GM23248 (cell line): ENCODE measurements around the gene TRIP4. TPM values are rescaled to one million over a fixed set of nuclear protein-coding genes. Genes with fewer than 3 reads are reported as not detected.
A peak's percentile ranks its signal among the peaks of the same experiment; 100 is the strongest.

Source experiments
- DNase-seq: peaks from one replicate; pipeline ENCODE4 v3.0.0-alpha.2; 2015
- H2AFZ ChIP-seq: fragments of 200-600 bp; sonication (generic); 2 replicates; pipeline ENCODE4 v1.6.1; 2016; ENCODE audit warnings: antibody characterized with exemption
- H3F3A ChIP-seq: fragments of 200-600 bp; sonication (generic); 2 replicates; pipeline ENCODE4 v1.6.1; 2016; ENCODE audit warnings: mild to moderate bottlenecking, antibody characterized with exemption, mixed run types; ENCODE audit not compliant: insufficient read depth
- H3K27ac ChIP-seq: fragments of 200-600 bp; sonication (generic); 2 replicates; pipeline ENCODE4 v1.5.1; 2016; ENCODE audit warnings: mild to moderate bottlenecking
- H3K27me3 ChIP-seq: fragments of 200-600 bp; sonication (generic); replicated peaks from 2 replicates; pipeline ENCODE4 v1.6.1; 2016; ENCODE audit warnings: mild to moderate bottlenecking; ENCODE audit not compliant: insufficient read depth
- H3K36me3 ChIP-seq: fragments of 200-600 bp; sonication (generic); 2 replicates; pipeline ENCODE4 v1.6.1; 2016; ENCODE audit warnings: low read depth, mild to moderate bottlenecking
- H3K4me1 ChIP-seq: fragments of 200-600 bp; sonication (generic); 2 replicates; pipeline ENCODE4 v1.6.1; 2016; ENCODE audit warnings: mild to moderate bottlenecking; ENCODE audit not compliant: insufficient read depth
- H3K4me2 ChIP-seq: fragments of 200-600 bp; sonication (generic); one replicate; pipeline ENCODE4 v1.6.1; 2016; ENCODE audit warnings: mild to moderate bottlenecking; ENCODE audit not compliant: unreplicated experiment
- H3K4me3 ChIP-seq: fragments of 200-600 bp; sonication (generic); 2 replicates; pipeline ENCODE4 v1.5.1; 2016; ENCODE audit warnings: mild to moderate bottlenecking
- H3K79me2 ChIP-seq: fragments of 200-600 bp; sonication (generic); 2 replicates; pipeline ENCODE4 v1.6.1; 2016; ENCODE audit warnings: mild to moderate bottlenecking; ENCODE audit not compliant: insufficient read depth
- H3K9ac ChIP-seq: fragments of 200-600 bp; sonication (generic); 2 replicates; pipeline ENCODE4 v1.6.1; 2016; ENCODE audit warnings: mild to moderate bottlenecking
- H3K9me2 ChIP-seq: fragments of 200-600 bp; sonication (generic); 2 replicates; pipeline ENCODE4 v1.6.1; 2016; ENCODE audit warnings: mixed run types, mild to moderate bottlenecking, moderate library complexity; ENCODE audit not compliant: insufficient read depth
- H3K9me3 ChIP-seq: fragments of 200-600 bp; sonication (generic); one replicate; pipeline ENCODE4 v1.6.1; 2017; ENCODE audit warnings: low read depth
- H4K20me1 ChIP-seq: fragments of 200-600 bp; sonication (generic); 2 replicates; pipeline ENCODE4 v1.6.0; 2016; ENCODE audit not compliant: insufficient read depth
- EZH2 ChIP-seq: fragments of 200-600 bp; sonication (generic); IDR thresholded peaks from 2 replicates; pipeline ENCODE4 v1.6.1; 2018; ENCODE audit warnings: antibody characterized with exemption, mild to moderate bottlenecking; ENCODE audit not compliant: insufficient read depth, poor library complexity, severe bottlenecking
- EZH2phosphoT487 ChIP-seq: fragments of 200-600 bp; sonication (generic); IDR thresholded peaks from 2 replicates; pipeline ENCODE4 v1.6.1; 2018; ENCODE audit warnings: antibody characterized with exemption, moderate library complexity, mild to moderate bottlenecking, low read depth; ENCODE audit not compliant: insufficient read depth
- WGBS, 2 experiments: methylation state at CpG; one replicate each; pipeline ENCODE4 v1.1.6; 2015 to 2017; ENCODE audit warnings: low lambda C conversion rate in 2 of 2, low coverage in 1 of 2; ENCODE audit errors: missing lambda C conversion rate in 2 of 2; 5-methylcytosine and 5-hydroxymethylcytosine counted together
- in situ Hi-C: fragments of 300-500 bp; cut with MboI; formaldehyde crosslinking; loops from 2 replicates; pipeline ENCODE4 v1.15.0; 2020
- polyA plus RNA-seq: library from polyadenylated mRNA; unstranded; fragments of >200 nt; fragmentation: Nextera tagmentation; extraction: Ambion mirVana; gene quantifications from 2 replicates; pipeline ENCODE4 v1.2.1, GENCODE V29; 2016
- total RNA-seq: library from RNA; depleted of rRNA; stranded (reverse); fragments of >200 nt; shearing (Covaris generic); gene quantifications from 2 replicates; pipeline ENCODE4 v1.2.3, GENCODE V29; 2014

The TRIP4 gene
- total and polyA plus RNA-seq, 2 experiments from 2014 or later, result 6.9 to 32.9 TPM

- no peak overlapping the region for H3K4me2 ChIP-seq
- H3K9me3 ChIP-seq, result no peaks in the 10 kb centered on the region
- no peak for TF ChIP-seq EZH2
- no peak for DNase-seq
- H3K4me1 ChIP-seq, result peaks cover 12% of the 10 kb centered on the region
- H3K79me2 ChIP-seq, result no peaks in the 10 kb centered on the region
- H4K20me1 ChIP-seq, result no peaks in the 10 kb centered on the region
- no peaks in the 10 kb centered on the region for H3K9me2 ChIP-seq
- no peaks in the 10 kb centered on the region for H3K27me3 ChIP-seq
- in situ Hi-C loops, result loop anchor here (10.0 kb wide), 1 partner anchor 230 kb away; no protein-coding TSS in a partner anchor
- no peak overlapping the region for H2AFZ ChIP-seq
- 66 to 70% methylated on average over 3 of the region's 3 CpGs for WGBS, 2 experiments
- no peak overlapping the region for H3K27ac ChIP-seq
- H3K9ac ChIP-seq, result no peak overlapping the region
- peaks cover 24% of the 10 kb centered on the region for H3F3A ChIP-seq
- peaks cover 37% of the 10 kb centered on the region; the same call in 1 of the 2 replicates for H3K36me3 ChIP-seq
- no peak overlapping the region for H3K4me3 ChIP-seq
Observed at GRCh38 chr15:64425221-64425620, 37.6 kb downstream of the TRIP4 start.

- WGBS, 2 experiments, result 65 to 68% methylated on average over 7 of the region's 7 CpGs
- no peaks in the 10 kb centered on the region for H3K9me2 ChIP-seq
- H2AFZ ChIP-seq, result no peak overlapping the region
- H3K4me2 ChIP-seq, result no peak overlapping the region
- H3K27ac ChIP-seq, result no peak overlapping the region
- no peaks in the 10 kb centered on the region for H3K27me3 ChIP-seq
- H3K79me2 ChIP-seq, result no peaks in the 10 kb centered on the region
- H3K9me3 ChIP-seq, result no peaks in the 10 kb centered on the region
- DNase-seq, result peak; percentile 51
- peaks cover 34% of the 10 kb centered on the region; the same call in 1 of the 2 replicates for H3K36me3 ChIP-seq
- H4K20me1 ChIP-seq, result no peaks in the 10 kb centered on the region
- H3K9ac ChIP-seq, result no peak overlapping the region
- H3K4me3 ChIP-seq, result no peak overlapping the region
- peaks cover 32% of the 10 kb centered on the region for H3F3A ChIP-seq
- in situ Hi-C loops, result loop anchor here (10.0 kb wide), 1 partner anchor 228 kb away; no protein-coding TSS in a partner anchor
- peaks cover 19% of the 10 kb centered on the region for H3K4me1 ChIP-seq
- no peak for TF ChIP-seq EZH2phosphoT487
- no peak for TF ChIP-seq EZH2
Observed at GRCh38 chr15:64426845-64427465, 39.3 kb downstream of the TRIP4 start.

- H3K4me2 ChIP-seq, result peak overlapping the region; percentile 55
Observed at GRCh38 chr15:64429448-64429847, 41.8 kb downstream of the TRIP4 start.

GRCh38 chr15:64430000-64430735 lies 42.5 kb downstream of the TRIP4 start:
- H3K9ac ChIP-seq, result peak overlapping the region; percentile 44
- H3K4me1 ChIP-seq, result peaks cover 19% of the 10 kb centered on the region
- peak; percentile 91 for DNase-seq
- TF ChIP-seq EZH2 (no peak), EZH2phosphoT487 (peak; percentile 80; the same call in 1 of the 2 replicates)
- H3K79me2 ChIP-seq, result 0 out of 2 replicates have a peak, but pooled peaks cover 3% of the 10 kb centered on the region
- no peaks in the 10 kb centered on the region for H3K9me3 ChIP-seq
- no peaks in the 10 kb centered on the region for H3K9me2 ChIP-seq
- 0 to 2% methylated on average over 3 of the region's 3 CpGs for WGBS, 2 experiments
- in situ Hi-C loops, result loop anchor here (10.0 kb wide), 1 partner anchor 225 kb away; no protein-coding TSS in a partner anchor
- no peaks in the 10 kb centered on the region for H4K20me1 ChIP-seq
- 0 out of 2 replicates have a peak, but pooled peaks cover 8% of the 10 kb centered on the region for H3K36me3 ChIP-seq
- peak overlapping the region; percentile 69 for H3K27ac ChIP-seq
- peak overlapping the region; percentile 7 for H3K4me3 ChIP-seq
- no peaks in the 10 kb centered on the region for H3K27me3 ChIP-seq
- peaks cover 32% of the 10 kb centered on the region for H3F3A ChIP-seq
- H2AFZ ChIP-seq, result no peak overlapping the region
- H3K4me2 ChIP-seq, result peak overlapping the region; percentile 70

More at GRCh38 chr15:64429448-64429847, 41.8 kb downstream of the TRIP4 start:
- H3K9me3 ChIP-seq, result no peaks in the 10 kb centered on the region
- peak overlapping the region; percentile 17; the same call in 1 of the 2 replicates for H3K9ac ChIP-seq
- peaks cover 32% of the 10 kb centered on the region for H3F3A ChIP-seq
- H4K20me1 ChIP-seq, result no peaks in the 10 kb centered on the region
- H3K79me2 ChIP-seq, result 0 out of 2 replicates have a peak, but pooled peaks cover 3% of the 10 kb centered on the region
- peaks cover 15% of the 10 kb centered on the region; the same call in 1 of the 2 replicates for H3K36me3 ChIP-seq
- no peaks in the 10 kb centered on the region for H3K9me2 ChIP-seq
- no peaks in the 10 kb centered on the region for H3K27me3 ChIP-seq
- H3K27ac ChIP-seq, result no peak overlapping the region; the same call in 1 of the 2 replicates
- no peak for TF ChIP-seq EZH2phosphoT487
- TF ChIP-seq EZH2, result no peak
- no peak overlapping the region for H2AFZ ChIP-seq
- in situ Hi-C loops, result loop anchor here (10.0 kb wide), 1 partner anchor 225 kb away; no protein-coding TSS in a partner anchor
- peaks cover 19% of the 10 kb centered on the region for H3K4me1 ChIP-seq
- no peak for DNase-seq
- no peak overlapping the region for H3K4me3 ChIP-seq
